ENCODE data around the gene HELT. TPM values are rescaled to one million over a fixed set of nuclear protein-coding genes. Genes with fewer than 3 reads are reported as not detected.
"Not testable (repeated sequence)": the region's sequence is repeated elsewhere in the genome, so short reads cannot be mapped to it uniquely, and the experiment has no call there.

HELT gene
- polyA plus RNA-seq, 1 donor = not detected

DNA sequence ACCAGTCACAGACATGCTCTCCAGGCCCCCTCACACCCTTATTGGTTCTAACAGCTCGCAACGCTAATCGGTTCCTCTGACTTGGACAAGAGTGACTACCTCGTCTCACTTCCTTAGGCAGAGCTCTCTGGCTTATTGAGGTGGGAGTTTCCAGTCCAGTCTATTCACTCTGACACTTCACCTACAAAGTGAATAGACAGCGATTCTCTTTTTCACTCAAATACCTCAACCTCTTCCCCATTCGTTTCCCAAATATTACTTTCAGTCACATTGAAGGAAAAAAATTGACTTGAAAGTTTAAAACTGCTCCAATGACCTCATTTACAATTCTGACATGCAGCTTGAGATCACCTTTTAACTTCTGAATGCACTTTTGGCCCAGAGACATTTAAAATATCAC, 17.7 kb downstream of the HELT start:
- no peak for DNase-seq (ENCODE audit: low read depth)

DNA sequence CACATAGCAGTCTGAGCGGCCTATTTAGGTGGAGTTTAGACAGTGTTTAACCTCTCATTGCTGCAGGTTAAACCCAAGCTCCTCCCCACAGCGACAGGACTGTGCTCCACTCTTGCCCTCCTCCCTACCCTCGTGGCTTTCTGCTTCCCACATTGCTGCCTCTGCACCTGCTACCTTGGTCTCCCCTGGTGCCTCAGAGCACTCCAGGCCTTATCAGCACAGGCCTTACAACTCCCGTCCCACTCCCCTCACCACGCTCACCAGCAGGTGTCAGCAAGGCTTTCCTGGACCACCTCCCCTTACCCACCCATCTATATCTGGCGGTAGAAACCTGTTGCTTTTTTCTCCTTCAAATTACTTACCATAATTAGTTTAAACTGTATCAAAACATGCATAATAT, 18.6 kb downstream of the HELT start:
- no peak for DNase-seq (ENCODE audit: low read depth)

DNA sequence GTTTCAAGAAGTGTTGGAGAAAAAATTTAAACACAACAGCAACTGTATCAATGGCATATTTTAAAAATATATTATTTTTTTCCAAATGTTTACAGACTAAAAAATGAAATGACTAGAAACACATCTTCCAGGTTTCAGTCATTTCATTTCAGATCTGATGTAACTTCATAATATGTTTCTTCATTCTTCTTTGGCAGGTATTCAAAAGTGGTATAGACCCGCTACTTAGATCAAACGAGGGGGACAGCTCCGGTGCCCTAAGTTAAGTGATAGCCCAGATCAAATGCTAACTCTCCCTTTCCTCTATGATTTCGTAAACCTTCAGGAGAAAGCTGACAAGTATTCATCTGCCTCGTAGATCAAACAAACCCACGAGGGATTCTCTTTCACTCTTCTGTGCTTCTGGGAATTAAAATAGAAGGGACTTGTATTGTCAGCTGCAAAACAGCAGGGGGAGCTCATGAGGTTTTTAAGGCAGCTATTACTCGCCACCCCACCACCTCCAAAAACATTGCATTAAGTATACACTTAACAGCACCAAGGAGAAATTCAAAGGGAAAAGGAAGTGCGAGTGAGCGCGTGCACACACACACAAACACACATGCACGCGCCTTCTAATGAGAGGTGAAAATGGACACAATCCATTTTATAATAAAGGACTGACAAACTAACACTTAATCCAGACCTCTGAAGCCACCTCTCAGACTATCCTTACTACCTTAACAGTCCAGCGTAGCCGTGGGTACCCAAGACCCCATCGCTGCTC, 21.4 kb downstream of the HELT start:
- peak; percentile 1 for DNase-seq (ENCODE audit: low read depth)

DNA sequence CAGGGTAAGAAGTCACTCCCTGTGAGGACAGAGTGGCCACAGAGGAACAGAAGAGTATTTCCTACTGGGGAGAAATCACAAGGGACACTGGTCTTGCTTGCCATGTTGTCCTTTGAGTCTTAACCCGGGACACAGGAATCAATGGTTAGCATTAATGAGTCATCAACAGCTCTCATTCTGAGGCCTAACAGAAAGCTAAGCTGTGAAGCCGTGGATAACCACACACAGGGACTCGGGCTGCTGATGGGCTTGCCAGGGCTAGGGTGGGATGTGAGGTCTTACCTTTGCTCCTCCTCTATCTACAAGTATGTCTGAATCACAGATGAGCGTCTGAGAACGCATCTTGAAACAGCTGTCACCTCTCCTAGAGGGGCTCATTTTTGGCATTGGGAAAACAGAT, 22.2 kb downstream of the HELT start:
- DNase-seq (ENCODE audit: low read depth) = no peak

DNA sequence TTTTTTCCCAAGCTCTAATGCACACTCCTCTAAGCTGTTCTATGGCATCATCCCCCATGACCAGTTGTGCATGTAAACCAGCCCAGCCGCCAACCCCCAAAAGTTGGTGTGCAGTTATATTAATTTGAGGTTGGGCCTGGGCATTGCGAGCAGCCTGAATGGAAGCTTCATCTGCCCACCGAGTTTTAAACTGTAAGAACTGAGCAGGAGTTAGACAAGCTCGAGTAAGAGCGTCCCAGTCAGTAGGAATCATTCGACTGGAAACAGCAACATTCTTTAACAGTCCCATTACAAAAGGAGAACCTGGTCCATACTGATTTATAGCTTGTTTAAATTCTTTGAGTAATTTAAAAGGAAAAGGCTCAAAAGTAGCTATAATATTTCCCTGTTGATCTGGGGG, 32.0 kb downstream of the HELT start:
- DNase-seq (ENCODE audit: low read depth) = not testable (repeated sequence)

DNA sequence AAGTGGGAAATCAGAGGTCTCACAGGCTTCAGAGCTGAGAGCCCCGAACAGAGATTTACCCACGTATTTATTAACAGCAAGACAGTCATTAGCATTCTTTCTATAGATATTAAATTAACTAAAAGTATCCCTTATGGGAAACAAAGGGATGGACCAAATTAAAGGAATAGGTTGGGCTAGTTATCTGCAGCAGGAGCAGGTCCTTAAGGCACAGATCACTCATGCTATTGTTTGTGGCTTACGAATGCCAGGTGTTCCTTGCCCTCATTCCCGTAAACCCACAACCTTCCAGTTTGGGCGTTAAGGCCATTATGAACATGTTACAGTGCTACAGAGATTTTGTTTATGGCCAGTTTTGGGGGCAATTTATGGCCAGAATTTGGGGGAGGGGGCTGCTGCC, 33.0 kb downstream of the HELT start:
- DNase-seq (ENCODE audit: low read depth) = not testable (repeated sequence)

DNA sequence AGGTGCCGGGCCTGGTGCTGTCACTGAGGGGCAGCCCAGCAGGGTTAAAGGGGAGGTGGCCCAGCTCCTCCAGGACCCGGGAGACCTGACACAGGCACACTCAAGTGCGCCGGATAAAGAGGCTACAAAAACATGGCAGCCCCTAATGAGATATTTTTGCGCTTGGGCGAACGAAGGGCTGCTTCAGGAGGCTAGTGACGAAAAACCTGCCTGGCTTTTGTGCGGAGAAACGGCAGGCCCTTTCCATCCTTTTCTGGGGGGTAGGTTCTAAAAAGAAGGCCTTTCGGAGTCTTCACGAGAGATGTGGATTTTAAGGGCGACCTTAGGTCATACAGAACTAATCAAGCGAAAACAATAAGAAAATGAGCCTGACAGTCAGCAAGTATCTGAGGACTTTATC, 35.5 kb downstream of the HELT start:
- no peak for DNase-seq (ENCODE audit: low read depth)

DNA sequence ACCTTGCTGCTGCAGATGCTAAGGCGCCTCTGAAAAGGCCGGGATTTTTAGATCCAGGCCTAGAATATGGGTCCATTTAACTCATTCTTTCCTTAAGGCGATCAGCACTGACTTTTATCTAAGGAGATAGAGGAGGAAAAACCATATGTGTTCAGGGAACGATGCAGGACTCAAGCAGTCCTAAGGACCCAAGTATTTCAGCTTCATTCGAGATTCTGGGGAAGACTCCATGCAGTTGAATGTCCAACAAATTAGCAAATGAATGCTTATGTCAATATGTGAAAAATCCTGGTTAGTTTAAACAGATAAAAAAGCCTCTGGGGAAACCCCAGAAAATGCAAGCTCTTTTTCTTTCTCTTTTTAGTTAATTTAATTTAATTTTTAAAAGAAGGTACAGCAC, 36.0 kb downstream of the HELT start:
- no peak for DNase-seq (ENCODE audit: low read depth)

DNA sequence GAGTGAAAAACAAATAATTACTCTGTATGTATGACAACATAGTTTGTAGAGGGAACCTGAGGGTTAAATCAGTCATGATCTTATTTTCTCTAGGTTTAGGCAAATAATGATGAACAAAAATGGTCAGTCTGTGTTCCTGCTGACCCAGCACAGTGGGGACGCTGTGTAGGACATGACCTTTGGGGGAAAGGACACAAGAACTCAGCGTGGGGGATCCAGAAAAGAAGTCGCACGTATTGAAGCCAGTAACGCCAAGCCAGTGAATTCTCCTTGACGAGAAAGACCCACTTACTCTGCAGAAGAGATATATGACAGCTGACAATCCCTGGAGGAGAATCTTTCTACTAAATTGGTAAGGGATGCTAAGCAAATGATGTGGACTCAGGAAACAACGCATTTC, 36.6 kb downstream of the HELT start:
- DNase-seq (ENCODE audit: low read depth) = no peak

DNA sequence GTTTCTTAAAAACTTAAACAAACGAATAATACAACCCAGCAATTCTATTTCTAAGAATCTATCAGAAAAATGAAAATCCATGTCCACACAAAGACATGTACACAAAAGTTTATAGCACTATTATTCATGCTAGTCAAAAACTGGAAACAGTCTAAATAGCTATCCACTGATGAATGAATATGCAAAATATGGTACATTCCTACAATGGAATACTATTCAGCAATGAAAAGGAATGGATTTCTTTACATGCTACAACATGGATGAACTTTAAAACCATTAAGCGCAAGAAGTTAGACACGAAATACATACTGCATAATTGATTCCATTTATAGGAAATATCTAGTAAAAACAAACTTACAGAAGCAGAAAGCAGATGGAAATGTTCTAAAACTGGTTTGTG, 43.3 kb downstream of the HELT start:
- DNase-seq (ENCODE audit: low read depth) = no peak

DNA sequence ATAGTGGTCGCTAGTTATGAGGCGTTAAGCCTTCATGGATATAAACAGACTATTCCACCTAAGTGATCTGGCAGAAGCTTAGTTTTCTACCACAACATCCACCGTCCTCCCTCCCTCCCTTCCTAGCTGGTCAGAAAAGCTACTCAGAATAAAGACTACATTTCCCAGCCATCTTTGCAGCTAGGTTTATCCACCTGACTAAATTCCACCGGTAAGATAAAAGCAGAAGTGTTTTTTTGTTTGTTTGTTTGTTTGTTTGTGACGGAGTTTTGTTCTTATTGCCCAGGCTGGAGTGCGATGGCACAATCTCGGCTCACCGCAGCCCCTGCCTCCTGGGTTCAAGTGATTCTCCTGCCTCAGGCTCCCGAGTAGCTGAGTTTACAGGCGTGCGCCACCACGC, 44.3 kb downstream of the HELT start:
- no peak for DNase-seq (ENCODE audit: low read depth)

DNA sequence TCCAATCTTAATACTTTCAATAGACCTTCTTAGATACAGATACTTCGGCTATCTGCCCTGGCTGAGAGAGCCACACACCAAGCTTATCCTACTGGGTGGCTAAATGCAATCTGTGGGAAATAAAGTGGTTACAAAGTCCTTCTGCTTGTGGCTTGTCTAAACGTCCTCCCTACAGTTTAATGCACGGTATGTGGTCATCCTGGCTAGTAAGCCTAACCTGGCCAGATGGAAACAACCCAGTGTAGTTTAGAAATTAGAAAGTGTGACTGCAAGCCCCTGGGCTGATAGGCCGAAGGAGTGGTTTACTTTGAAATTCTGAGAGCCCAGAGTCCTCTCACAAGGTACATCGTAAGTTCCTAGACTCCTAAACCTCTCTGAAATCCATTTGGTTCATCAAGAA, 47.9 kb downstream of the HELT start:
- DNase-seq (ENCODE audit: low read depth) = no peak

DNA sequence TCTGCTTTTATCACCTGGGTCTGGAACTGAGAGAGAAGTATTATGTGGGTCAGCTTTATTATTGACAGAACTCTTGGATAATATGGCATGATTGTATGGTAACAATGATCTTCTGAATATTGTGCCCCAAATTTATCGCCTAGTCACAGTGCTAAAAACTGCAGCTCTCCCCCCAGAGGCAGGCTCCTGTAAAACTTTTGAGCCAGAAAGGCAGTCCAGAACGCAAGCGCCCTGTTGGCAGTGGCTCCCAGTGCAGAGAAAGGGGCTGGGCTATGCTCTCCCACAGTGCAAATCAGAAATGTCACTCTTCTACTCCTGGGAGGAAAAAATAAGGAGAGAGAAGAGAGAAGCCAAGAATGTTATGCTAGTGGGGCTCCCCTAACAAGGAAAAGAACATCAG, 50.5 kb downstream of the HELT start:
- DNase-seq (ENCODE audit: low read depth) = no peak

Other genes starting within 250 kb of the HELT start
- 42.9 TPM for gene ACSL1, start 192.5 kb upstream of the HELT start, polyA plus RNA-seq (ENCODE audit: insufficient read length)
- 169 TPM for gene SLC25A4, start 124.8 kb downstream of the HELT start, polyA plus RNA-seq (ENCODE audit: insufficient read length)
- 28.1 TPM for gene CFAP97, start 185.5 kb downstream of the HELT start, polyA plus RNA-seq (ENCODE audit: insufficient read length)
- gene SNX25, start 191.1 kb downstream of the HELT start, polyA plus RNA-seq (ENCODE audit: insufficient read length) = 7.6 TPM